WTC11 (cell line): Measurements from ENCODE around the gene CCDC178. TPM values are rescaled to one million over a fixed set of nuclear protein-coding genes. Genes with fewer than 3 reads are reported as not detected.
A peak's percentile ranks its signal among the peaks of the same experiment; 100 is the strongest.

ENCODE experiments used
- ATAC-seq: fragments of 200-7000 bp; cut with Tn5 transposase; 2 replicates; pipeline ENCODE4 v1.10.0; 2021; ENCODE audit warnings: mild to moderate bottlenecking, moderate library complexity
- CTCF ChIA-PET: fragments of 300-600 bp; sonication (Branson Sonifier 250); formaldehyde crosslinking; loops from one replicate; lab custom pipeline; 2021; ENCODE audit warnings: antibody characterized with exemption; lab: Charles Lee
- POLR2A ChIA-PET: fragments of 350-600 bp; sonication (Branson Sonifier 250); formaldehyde crosslinking; loops from one replicate; lab custom pipeline; 2021; ENCODE audit warnings: antibody characterized with exemption; lab: Charles Lee
- DNase-seq: peaks from one replicate; pipeline ENCODE4 v3.0.0; 2021; ENCODE audit warnings: low spot score
- H3K27ac Mint-ChIP-seq: 2 replicates; pipeline ENCODE4 v1.8.0; 2021; ENCODE audit warnings: mixed read lengths
- H3K27me3 Mint-ChIP-seq: 2 replicates; pipeline ENCODE4 v1.8.0; 2021; ENCODE audit warnings: low read depth, mild to moderate bottlenecking, moderate library complexity, mixed read lengths
- H3K36me3 Mint-ChIP-seq: 2 replicates; pipeline ENCODE4 v1.8.0; 2021; ENCODE audit warnings: mixed read lengths
- H3K4me1 Mint-ChIP-seq: 2 replicates; pipeline ENCODE4 v1.8.0; 2022; ENCODE audit warnings: mixed read lengths
- H3K4me3 Mint-ChIP-seq: 2 replicates; pipeline ENCODE4 v1.8.0; 2021; ENCODE audit warnings: mild to moderate bottlenecking, moderate library complexity, mixed read lengths
- H3K9me3 Mint-ChIP-seq: 2 replicates; pipeline ENCODE4 v1.8.0; 2021; ENCODE audit warnings: mixed read lengths
- CBFB ChIP-seq: sonication (generic); formaldehyde crosslinking; IDR thresholded peaks from 2 replicates; pipeline ENCODE4 v1.8.1; 2022; ENCODE audit warnings: mild to moderate bottlenecking, low read depth, missing genetic modification reagents
- HMGA2 ChIP-seq: fragments of 250-450 bp; sonication (Bioruptor Pico); IDR thresholded peaks from 2 replicates; pipeline ENCODE4 v1.4.0; 2021; ENCODE audit warnings: mild to moderate bottlenecking, moderate library complexity
- IRF1 ChIP-seq: sonication (generic); formaldehyde crosslinking; IDR thresholded peaks from 2 replicates; pipeline ENCODE4 v1.8.0; 2023; ENCODE audit warnings: missing genetic modification reagents
- KAT7 ChIP-seq: sonication (generic); formaldehyde crosslinking; IDR thresholded peaks from 2 replicates; pipeline ENCODE4 v1.8.1; 2023; ENCODE audit warnings: missing genetic modification reagents, mild to moderate bottlenecking, borderline replicate concordance
- NFYB ChIP-seq: sonication (generic); formaldehyde crosslinking; conservative IDR thresholded peaks from 2 replicates; pipeline ENCODE4 v1.8.0; 2022; ENCODE audit warnings: low read depth, missing genetic modification reagents
- NR3C1 ChIP-seq: sonication (generic); formaldehyde crosslinking; conservative IDR thresholded peaks from 2 replicates; pipeline ENCODE4 v1.8.1; 2023; ENCODE audit warnings: low read depth, mild to moderate bottlenecking, missing genetic modification reagents
- OVOL2 ChIP-seq: fragments of 250-450 bp; sonication (Bioruptor Pico); IDR thresholded peaks from 2 replicates; pipeline ENCODE4 v1.9.0; 2021; ENCODE audit warnings: mild to moderate bottlenecking, borderline replicate concordance
- SMAD4 ChIP-seq: sonication (generic); formaldehyde crosslinking; IDR thresholded peaks from 2 replicates; pipeline ENCODE4 v1.8.0; 2022; ENCODE audit warnings: mild to moderate bottlenecking, missing genetic modification reagents
- SP1 ChIP-seq: sonication (generic); formaldehyde crosslinking; conservative IDR thresholded peaks from 2 replicates; pipeline ENCODE4 v1.8.1; 2022; ENCODE audit warnings: missing genetic modification reagents
- TCF7 ChIP-seq: sonication (generic); formaldehyde crosslinking; IDR thresholded peaks from 2 replicates; pipeline ENCODE4 v1.8.0; 2022; ENCODE audit warnings: mild to moderate bottlenecking, low read depth, missing genetic modification reagents, moderate library complexity
- TP53 ChIP-seq: sonication (generic); formaldehyde crosslinking; IDR thresholded peaks from 2 replicates; pipeline ENCODE4 v1.8.1; 2023; ENCODE audit warnings: mild to moderate bottlenecking, missing genetic modification reagents
- ZNF121 ChIP-seq: sonication (generic); formaldehyde crosslinking; IDR thresholded peaks from 2 replicates; pipeline ENCODE4 v1.8.0; 2023; ENCODE audit warnings: missing genetic modification reagents
- ZNF219 ChIP-seq: sonication (generic); formaldehyde crosslinking; IDR thresholded peaks from 2 replicates; pipeline ENCODE4 v1.8.0; 2023; ENCODE audit warnings: missing genetic modification reagents, mild to moderate bottlenecking, borderline replicate concordance
- ZNF425 ChIP-seq: fragments of 250-450 bp; sonication (Bioruptor Pico); conservative IDR thresholded peaks from 2 replicates; pipeline ENCODE4 v1.9.0; 2021; ENCODE audit warnings: mild to moderate bottlenecking
- total RNA-seq: library from RNA; stranded (reverse); gene quantifications from 3 replicates; pipeline ENCODE4 v1.2.3, GENCODE V29; 2021
- TF ChIP-seq, protein P1 (sequence below): fragments of 250-450 bp; sonication (Bioruptor Pico); IDR thresholded peaks from 2 replicates; pipeline ENCODE4 v1.9.0; 2021; ENCODE audit warnings: moderate library complexity, mild to moderate bottlenecking, inconsistent platforms, borderline replicate concordance
- TF ChIP-seq, protein P2 (sequence below): sonication (generic); formaldehyde crosslinking; IDR thresholded peaks from 2 replicates; pipeline ENCODE4 v1.8.1; 2023; ENCODE audit warnings: mild to moderate bottlenecking, missing genetic modification reagents, borderline replicate concordance
- TF ChIP-seq, protein P3 (sequence below): sonication (generic); formaldehyde crosslinking; IDR thresholded peaks from 2 replicates; pipeline ENCODE4 v1.8.1; 2023; ENCODE audit warnings: mild to moderate bottlenecking, moderate library complexity, missing genetic modification reagents
- TF ChIP-seq, protein P4 (sequence below): sonication (generic); formaldehyde crosslinking; IDR thresholded peaks from 2 replicates; pipeline ENCODE4 v1.8.0; 2022; ENCODE audit warnings: mild to moderate bottlenecking, missing genetic modification reagents
- TF ChIP-seq, protein P5 (sequence below): sonication (generic); formaldehyde crosslinking; IDR thresholded peaks from 2 replicates; pipeline ENCODE4 v1.8.0; 2022; ENCODE audit warnings: mild to moderate bottlenecking, missing genetic modification reagents

The CCDC178 gene
- total RNA-seq, 1 experiment from 2014 or later = 0.20 TPM

DNA sequence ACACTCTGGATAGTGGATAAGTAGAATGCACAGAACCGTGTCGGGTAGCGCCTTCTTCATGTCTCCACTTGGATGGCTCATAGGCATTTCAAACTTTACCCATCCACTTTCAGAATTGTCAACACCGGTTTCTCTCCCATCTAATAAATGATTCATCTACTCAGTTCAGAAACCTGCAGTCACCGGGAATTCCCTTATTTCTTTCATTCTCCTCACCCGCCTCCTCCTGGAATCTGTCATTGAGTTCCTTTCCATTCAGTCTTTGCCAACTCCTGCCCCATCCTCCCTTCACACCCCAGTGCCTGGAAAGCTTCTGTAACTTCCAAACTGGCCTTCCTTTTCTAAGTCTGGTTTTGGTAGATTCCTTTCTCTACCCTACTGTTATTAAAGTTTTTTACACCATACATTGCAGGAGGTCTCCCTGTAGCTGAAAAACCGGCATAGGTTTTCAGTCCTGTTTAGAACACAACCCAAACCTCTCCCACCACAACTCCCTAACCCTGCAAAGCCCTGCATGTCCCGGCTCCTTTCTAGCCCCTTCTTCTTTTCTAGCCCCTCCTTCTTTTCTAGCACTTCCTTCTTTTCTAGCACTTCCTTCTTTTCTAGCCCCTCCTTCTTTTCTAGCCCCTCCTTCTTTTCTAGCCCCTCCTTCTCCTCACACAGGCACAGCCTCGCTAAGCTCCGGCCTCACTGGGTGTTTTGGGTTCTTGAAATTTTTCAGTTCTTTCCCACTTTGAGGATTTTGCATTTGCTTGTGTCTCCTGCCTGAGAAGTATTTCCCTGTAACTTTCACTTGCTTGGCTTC is 533.8 kb downstream of the CCDC178 start:
- peak; percentile 46 for ATAC-seq
- peaks cover 10% of the 10 kb centered on the region for H3K9me3 Mint-ChIP-seq
- H3K4me3 Mint-ChIP-seq = no peak overlapping the region
- ChIA-PET POLR2A (no interaction called here), CTCF (no interaction called here)
- no peak overlapping the region for H3K27ac Mint-ChIP-seq
- TF ChIP-seq, protein P1, sequence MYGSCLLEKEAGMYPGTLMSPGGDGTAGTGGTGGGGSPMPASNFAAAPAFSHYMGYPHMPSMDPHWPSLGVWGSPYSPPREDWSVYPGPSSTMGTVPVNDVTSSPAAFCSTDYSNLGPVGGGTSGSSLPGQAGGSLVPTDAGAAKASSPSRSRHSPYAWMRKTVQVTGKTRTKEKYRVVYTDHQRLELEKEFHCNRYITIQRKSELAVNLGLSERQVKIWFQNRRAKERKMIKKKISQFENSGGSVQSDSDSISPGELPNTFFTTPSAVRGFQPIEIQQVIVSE (CRISPR knock-in tag) = no peak
- no peak for TF ChIP-seq TP53 (CRISPR knock-in tag)
- TF ChIP-seq KAT7 (CRISPR knock-in tag) = no peak
- no peak for TF ChIP-seq NR3C1 (CRISPR knock-in tag)
- no peak for TF ChIP-seq OVOL2 (CRISPR knock-in tag)
- no peak for TF ChIP-seq SMAD4 (CRISPR knock-in tag)
- no peak for TF ChIP-seq TCF7 (CRISPR knock-in tag)
- TF ChIP-seq, protein P2, sequence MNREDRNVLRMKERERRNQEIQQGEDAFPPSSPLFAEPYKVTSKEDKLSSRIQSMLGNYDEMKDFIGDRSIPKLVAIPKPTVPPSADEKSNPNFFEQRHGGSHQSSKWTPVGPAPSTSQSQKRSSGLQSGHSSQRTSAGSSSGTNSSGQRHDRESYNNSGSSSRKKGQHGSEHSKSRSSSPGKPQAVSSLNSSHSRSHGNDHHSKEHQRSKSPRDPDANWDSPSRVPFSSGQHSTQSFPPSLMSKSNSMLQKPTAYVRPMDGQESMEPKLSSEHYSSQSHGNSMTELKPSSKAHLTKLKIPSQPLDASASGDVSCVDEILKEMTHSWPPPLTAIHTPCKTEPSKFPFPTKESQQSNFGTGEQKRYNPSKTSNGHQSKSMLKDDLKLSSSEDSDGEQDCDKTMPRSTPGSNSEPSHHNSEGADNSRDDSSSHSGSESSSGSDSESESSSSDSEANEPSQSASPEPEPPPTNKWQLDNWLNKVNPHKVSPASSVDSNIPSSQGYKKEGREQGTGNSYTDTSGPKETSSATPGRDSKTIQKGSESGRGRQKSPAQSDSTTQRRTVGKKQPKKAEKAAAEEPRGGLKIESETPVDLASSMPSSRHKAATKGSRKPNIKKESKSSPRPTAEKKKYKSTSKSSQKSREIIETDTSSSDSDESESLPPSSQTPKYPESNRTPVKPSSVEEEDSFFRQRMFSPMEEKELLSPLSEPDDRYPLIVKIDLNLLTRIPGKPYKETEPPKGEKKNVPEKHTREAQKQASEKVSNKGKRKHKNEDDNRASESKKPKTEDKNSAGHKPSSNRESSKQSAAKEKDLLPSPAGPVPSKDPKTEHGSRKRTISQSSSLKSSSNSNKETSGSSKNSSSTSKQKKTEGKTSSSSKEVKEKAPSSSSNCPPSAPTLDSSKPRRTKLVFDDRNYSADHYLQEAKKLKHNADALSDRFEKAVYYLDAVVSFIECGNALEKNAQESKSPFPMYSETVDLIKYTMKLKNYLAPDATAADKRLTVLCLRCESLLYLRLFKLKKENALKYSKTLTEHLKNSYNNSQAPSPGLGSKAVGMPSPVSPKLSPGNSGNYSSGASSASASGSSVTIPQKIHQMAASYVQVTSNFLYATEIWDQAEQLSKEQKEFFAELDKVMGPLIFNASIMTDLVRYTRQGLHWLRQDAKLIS (CRISPR knock-in tag) = no peak
- TF ChIP-seq HMGA2 (CRISPR knock-in tag) = no peak
- TF ChIP-seq, protein P3, sequence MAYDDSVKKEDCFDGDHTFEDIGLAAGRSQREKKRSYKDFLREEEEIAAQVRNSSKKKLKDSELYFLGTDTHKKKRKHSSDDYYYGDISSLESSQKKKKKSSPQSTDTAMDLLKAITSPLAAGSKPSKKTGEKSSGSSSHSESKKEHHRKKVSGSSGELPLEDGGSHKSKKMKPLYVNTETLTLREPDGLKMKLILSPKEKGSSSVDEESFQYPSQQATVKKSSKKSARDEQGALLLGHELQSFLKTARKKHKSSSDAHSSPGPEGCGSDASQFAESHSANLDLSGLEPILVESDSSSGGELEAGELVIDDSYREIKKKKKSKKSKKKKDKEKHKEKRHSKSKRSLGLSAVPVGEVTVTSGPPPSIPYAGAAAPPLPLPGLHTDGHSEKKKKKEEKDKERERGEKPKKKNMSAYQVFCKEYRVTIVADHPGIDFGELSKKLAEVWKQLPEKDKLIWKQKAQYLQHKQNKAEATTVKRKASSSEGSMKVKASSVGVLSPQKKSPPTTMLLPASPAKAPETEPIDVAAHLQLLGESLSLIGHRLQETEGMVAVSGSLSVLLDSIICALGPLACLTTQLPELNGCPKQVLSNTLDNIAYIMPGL = no peak
- TF ChIP-seq ZNF219 (CRISPR knock-in tag) = no peak
- TF ChIP-seq ZNF121 = no peak
- TF ChIP-seq, protein P4, sequence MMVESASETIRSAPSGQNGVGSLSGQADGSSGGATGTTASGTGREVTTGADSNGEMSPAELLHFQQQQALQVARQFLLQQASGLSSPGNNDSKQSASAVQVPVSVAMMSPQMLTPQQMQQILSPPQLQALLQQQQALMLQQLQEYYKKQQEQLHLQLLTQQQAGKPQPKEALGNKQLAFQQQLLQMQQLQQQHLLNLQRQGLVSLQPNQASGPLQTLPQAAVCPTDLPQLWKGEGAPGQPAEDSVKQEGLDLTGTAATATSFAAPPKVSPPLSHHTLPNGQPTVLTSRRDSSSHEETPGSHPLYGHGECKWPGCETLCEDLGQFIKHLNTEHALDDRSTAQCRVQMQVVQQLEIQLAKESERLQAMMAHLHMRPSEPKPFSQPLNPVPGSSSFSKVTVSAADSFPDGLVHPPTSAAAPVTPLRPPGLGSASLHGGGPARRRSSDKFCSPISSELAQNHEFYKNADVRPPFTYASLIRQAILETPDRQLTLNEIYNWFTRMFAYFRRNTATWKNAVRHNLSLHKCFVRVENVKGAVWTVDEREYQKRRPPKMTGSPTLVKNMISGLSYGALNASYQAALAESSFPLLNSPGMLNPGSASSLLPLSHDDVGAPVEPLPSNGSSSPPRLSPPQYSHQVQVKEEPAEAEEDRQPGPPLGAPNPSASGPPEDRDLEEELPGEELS (CRISPR knock-in tag) = no peak
- TF ChIP-seq IRF1 (CRISPR knock-in tag) = no peak
- no peak for TF ChIP-seq NFYB (CRISPR knock-in tag)
- no peak for TF ChIP-seq SP1 (CRISPR knock-in tag)
- H3K36me3 Mint-ChIP-seq = no peaks in the 10 kb centered on the region
- peaks cover 25% of the 10 kb centered on the region for H3K4me1 Mint-ChIP-seq
- no peaks in the 10 kb centered on the region; the same call in 1 of the 2 replicates for H3K27me3 Mint-ChIP-seq
- DNase-seq = no peak

DNA sequence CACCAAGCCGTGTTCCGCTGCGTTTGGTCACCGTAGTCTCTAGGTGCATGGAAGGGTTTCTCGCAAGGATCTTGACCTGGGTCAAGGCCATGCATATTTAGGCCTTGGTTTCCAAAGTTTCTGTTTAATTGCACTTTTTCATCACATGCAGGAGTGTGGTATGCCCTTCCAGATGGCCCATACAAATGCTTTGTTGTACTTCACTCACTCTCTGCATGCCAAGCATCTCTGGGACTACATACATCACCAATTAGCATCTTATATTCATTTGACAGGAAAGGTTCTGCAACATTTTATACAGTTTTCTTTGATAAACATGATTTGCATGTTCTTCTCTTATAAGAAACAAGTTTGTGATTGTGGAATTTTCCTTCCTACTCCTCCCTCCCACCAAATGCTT is 534.9 kb downstream of the CCDC178 start:
- no peak overlapping the region for H3K4me3 Mint-ChIP-seq
- H3K27me3 Mint-ChIP-seq = no peaks in the 10 kb centered on the region; the same call in 1 of the 2 replicates
- H3K4me1 Mint-ChIP-seq = peaks cover 18% of the 10 kb centered on the region
- CTCF ChIA-PET = no interaction called here
- POLR2A ChIA-PET = no interaction called here
- DNase-seq (no peak), ATAC-seq (no peak)
- TF ChIP-seq ZNF425 (CRISPR knock-in tag) = no peak
- TF ChIP-seq, protein P5, sequence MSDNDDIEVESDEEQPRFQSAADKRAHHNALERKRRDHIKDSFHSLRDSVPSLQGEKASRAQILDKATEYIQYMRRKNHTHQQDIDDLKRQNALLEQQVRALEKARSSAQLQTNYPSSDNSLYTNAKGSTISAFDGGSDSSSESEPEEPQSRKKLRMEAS (CRISPR knock-in tag) = no peak
- TF ChIP-seq CBFB (CRISPR knock-in tag) = no peak
- H3K9me3 Mint-ChIP-seq = peaks cover 10% of the 10 kb centered on the region
- H3K27ac Mint-ChIP-seq = no peak overlapping the region
- H3K36me3 Mint-ChIP-seq = no peaks in the 10 kb centered on the region
